Measurements from ENCODE around the gene TENM4.

DNA sequence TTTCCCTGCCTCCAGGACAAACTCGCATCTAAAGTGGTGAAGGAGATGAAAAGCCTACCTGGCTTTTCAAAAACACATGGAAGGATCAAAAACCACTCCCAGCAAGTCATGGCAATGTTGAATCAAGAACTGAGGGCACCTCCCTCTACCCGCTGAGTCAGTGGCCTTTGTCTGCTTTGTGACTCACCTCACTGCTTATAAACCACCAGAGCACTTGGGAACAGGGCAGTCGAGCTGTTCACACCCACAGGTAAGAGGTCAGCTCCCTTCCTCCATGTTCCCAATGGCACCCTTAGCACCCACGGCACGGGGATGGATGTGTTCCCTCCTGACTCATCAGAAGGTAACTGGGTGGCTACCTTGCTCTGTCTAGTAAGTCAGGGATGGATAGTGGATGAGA, 21.7 kb downstream of the TENM4 start:
- TF ChIP-seq FOXM1 (IDR thresholded peaks at IDR 0.05; ENCODE audit: borderline replicate concordance, low read depth) (no peak), RAD21 (IDR thresholded peaks at IDR 0.05; ENCODE audit: low read depth) (no peak), TEAD4 (IDR thresholded peaks at IDR 0.05) (no peak), CREB1 (IDR thresholded peaks at IDR 0.05; ENCODE audit: low read depth) (no peak), EP300 (IDR thresholded peaks at IDR 0.05; ENCODE audit: borderline replicate concordance) (no peak), TAF1 (IDR thresholded peaks at IDR 0.05; ENCODE audit: low read depth) (no peak), YY1 (IDR thresholded peaks at IDR 0.05; ENCODE audit: low read depth) (no peak), CEBPB (IDR thresholded peaks at IDR 0.05) (no peak), EGR1 (IDR thresholded peaks at IDR 0.05) (no peak), NFIC (IDR thresholded peaks at IDR 0.05) (no peak), TCF12 (IDR thresholded peaks at IDR 0.05; ENCODE audit: low read depth) (no peak)
- TF ChIP-seq, protein P1, sequence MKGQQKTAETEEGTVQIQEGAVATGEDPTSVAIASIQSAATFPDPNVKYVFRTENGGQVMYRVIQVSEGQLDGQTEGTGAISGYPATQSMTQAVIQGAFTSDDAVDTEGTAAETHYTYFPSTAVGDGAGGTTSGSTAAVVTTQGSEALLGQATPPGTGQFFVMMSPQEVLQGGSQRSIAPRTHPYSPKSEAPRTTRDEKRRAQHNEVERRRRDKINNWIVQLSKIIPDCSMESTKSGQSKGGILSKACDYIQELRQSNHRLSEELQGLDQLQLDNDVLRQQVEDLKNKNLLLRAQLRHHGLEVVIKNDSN (IDR thresholded peaks at IDR 0.05): no peak
- TF ChIP-seq, protein P2, sequence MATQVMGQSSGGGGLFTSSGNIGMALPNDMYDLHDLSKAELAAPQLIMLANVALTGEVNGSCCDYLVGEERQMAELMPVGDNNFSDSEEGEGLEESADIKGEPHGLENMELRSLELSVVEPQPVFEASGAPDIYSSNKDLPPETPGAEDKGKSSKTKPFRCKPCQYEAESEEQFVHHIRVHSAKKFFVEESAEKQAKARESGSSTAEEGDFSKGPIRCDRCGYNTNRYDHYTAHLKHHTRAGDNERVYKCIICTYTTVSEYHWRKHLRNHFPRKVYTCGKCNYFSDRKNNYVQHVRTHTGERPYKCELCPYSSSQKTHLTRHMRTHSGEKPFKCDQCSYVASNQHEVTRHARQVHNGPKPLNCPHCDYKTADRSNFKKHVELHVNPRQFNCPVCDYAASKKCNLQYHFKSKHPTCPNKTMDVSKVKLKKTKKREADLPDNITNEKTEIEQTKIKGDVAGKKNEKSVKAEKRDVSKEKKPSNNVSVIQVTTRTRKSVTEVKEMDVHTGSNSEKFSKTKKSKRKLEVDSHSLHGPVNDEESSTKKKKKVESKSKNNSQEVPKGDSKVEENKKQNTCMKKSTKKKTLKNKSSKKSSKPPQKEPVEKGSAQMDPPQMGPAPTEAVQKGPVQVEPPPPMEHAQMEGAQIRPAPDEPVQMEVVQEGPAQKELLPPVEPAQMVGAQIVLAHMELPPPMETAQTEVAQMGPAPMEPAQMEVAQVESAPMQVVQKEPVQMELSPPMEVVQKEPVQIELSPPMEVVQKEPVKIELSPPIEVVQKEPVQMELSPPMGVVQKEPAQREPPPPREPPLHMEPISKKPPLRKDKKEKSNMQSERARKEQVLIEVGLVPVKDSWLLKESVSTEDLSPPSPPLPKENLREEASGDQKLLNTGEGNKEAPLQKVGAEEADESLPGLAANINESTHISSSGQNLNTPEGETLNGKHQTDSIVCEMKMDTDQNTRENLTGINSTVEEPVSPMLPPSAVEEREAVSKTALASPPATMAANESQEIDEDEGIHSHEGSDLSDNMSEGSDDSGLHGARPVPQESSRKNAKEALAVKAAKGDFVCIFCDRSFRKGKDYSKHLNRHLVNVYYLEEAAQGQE (IDR thresholded peaks at IDR 0.05; ENCODE audit: low read depth): no peak
- TF ChIP-seq, protein P3, sequence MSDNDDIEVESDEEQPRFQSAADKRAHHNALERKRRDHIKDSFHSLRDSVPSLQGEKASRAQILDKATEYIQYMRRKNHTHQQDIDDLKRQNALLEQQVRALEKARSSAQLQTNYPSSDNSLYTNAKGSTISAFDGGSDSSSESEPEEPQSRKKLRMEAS (IDR thresholded peaks at IDR 0.05): no peak

All from Ishikawa (cell line).